HG02981 (cell line): Measurements from ENCODE around the gene TOGARAM1.
A peak's percentile ranks its signal among the peaks of the same experiment; 100 is the strongest.

Source experiments
- ATAC-seq: cut with Tn5 transposase; IDR thresholded peaks from one replicate; pipeline ENCODE4 v1.9.1; 2021; ENCODE audit warnings: mild to moderate bottlenecking, moderate library complexity; ENCODE audit not compliant: unreplicated experiment

Gene TOGARAM1

GRCh38 chr14:45083976-45084722 lies 122.2 kb downstream of the TOGARAM1 start, which contains the start of gene PRPF39:
Gene PRPF39 (plus strand): TSS chr14:45084116. CDS start chr14:45095240, 11,124 bp downstream.
- ATAC-seq, result peak; percentile 87

GRCh38 chr14:45084946-45085346 lies 123.0 kb downstream of the TOGARAM1 start:
- ATAC-seq, result no peak

- ATAC-seq, result no peak
These were observed 127.8 kb downstream of the TOGARAM1 start for GRCh38 chr14:45089813-45090212.

- no peak for ATAC-seq
These were observed 129.7 kb downstream of the TOGARAM1 start for GRCh38 chr14:45091710-45092109.

- no peak for ATAC-seq
These were observed 132.3 kb downstream of the TOGARAM1 start for GRCh38 chr14:45094275-45094674.

- ATAC-seq, result no peak
These were observed 133.2 kb downstream of the TOGARAM1 start for GRCh38 chr14:45095143-45095542.

- no peak for ATAC-seq
These were observed 134.2 kb downstream of the TOGARAM1 start for GRCh38 chr14:45096218-45096617.

GRCh38 chr14:45103806-45104205 lies 141.8 kb downstream of the TOGARAM1 start:
- no peak for ATAC-seq

GRCh38 chr14:45104561-45104960 lies 142.6 kb downstream of the TOGARAM1 start:
- ATAC-seq, result no peak

GRCh38 chr14:45112896-45113781 lies 151.1 kb downstream of the TOGARAM1 start:
- ATAC-seq, result no peak

GRCh38 chr14:45114327-45114726 lies 152.3 kb downstream of the TOGARAM1 start:
- no peak for ATAC-seq

GRCh38 chr14:45118594-45118993 lies 156.6 kb downstream of the TOGARAM1 start:
- ATAC-seq, result no peak

- ATAC-seq, result no peak
These were observed 158.1 kb downstream of the TOGARAM1 start for GRCh38 chr14:45120096-45120495.

GRCh38 chr14:45123271-45123670 lies 161.3 kb downstream of the TOGARAM1 start:
- no peak for ATAC-seq
